ENCODE results near the gene RFX3.

Gene RFX3

GRCh38 chr9:3474821-3475220 is 51.0 kb downstream of the RFX3 start:
- no peak for DNase-seq

GRCh38 chr9:3473405-3473804 is 52.4 kb downstream of the RFX3 start:
- no peak for DNase-seq

DNA sequence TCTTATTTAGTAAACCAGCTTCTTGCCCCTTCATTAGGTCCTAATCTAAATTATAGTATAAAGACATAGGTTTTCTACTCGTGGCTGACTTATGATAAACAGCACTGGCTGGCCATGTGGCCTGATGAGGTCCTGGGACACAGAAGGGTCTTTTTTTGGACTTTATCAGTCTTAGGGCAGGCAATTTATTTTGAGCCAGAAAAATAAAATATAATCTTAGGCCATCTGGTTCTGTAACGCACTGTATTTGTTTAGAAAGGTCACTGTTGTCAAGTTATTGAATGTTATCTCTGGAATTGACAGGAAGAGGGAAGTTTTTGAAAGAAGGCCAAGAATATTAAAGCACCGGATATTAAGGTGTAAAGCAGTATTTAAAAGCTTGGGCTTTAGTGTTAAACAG is 53.9 kb downstream of the RFX3 start:
- no peak for DNase-seq

- peak; percentile 30 for DNase-seq
Observed at GRCh38 chr9:3468421-3469205, 57.2 kb downstream of the RFX3 start.

DNA sequence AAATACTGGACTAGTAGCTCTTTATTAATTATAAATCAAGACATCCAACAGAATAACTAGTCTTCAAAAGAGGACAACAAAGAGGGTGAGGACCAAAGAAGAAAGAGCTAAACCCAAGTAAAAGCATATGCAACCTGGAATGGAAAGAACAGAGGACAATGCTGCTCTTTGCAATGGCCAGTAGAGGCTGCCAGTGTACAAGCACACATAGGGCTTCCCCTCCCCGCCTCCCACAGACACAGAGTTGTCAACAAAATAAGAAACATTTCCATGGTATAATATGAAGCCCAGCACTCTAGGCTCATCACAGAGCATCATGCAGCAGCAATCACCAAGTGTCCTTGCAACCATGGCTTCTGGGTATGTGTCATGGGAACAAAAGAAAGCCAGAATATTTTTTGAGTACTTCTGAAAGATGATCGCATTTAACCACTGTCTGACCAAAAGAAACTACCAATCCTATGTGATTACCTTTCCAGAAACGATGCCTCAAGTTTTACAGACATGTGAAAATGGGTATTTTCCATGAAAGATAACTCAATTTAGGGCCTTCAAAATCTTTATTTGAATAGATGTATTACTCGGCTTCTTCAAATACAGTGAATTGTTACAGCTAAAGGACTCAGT is 58.1 kb downstream of the RFX3 start:
- peak; percentile 41 for DNase-seq

DNA sequence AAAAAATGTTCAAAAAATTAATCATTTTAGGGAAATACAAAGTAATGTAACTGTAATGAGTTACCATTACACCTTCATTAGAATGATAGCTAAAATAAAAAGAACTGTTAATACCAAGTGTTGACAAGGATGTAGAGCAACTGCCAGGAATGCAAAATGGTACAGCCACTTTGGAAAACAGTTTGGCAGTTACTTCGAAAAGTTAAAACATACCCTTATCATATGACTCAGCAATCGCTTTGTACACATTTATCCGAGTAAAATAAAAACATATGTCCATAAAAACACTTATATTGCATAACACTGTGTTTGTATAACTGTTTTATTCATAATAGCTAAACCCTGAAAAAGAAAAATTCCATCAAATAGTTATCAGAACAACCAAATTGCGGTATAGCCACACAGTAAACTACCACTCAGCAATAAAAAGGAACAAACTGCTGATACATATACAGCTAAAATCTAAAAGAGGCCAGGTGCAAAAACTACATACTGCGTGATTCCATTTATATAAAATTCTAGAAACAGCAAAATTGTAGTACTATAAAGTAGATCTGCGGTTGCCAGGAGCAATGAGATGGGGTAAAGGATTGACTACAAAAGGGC is 61.7 kb downstream of the RFX3 start:
- no peak for DNase-seq

GRCh38 chr9:3458806-3459475 is 66.9 kb downstream of the RFX3 start:
- no peak for DNase-seq

GRCh38 chr9:3457175-3457574 is 68.6 kb downstream of the RFX3 start:
- no peak for DNase-seq

GRCh38 chr9:3455717-3456116 is 70.1 kb downstream of the RFX3 start:
- DNase-seq, result no peak

GRCh38 chr9:3455094-3455493 is 70.7 kb downstream of the RFX3 start:
- DNase-seq, result no peak

DNA sequence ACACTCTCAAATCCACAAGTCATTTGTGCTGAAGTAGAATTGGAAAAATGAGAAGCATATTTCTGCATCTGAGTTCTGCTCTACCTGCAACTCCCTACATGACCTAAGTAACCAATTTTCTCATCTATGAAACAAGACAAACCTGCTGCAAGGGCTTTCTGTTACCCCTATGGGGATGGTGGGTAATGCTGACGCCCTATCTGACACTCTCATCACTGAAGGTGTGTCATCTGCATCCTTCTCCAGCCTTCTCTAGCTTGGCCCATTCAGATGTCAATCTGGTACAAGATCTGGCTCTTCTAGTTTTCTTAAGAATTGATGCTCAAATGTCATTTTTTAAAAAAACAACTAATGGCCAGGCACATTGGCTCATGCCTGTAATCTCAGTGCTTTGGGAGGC is 73.8 kb downstream of the RFX3 start:
- DNase-seq, result no peak

DNA sequence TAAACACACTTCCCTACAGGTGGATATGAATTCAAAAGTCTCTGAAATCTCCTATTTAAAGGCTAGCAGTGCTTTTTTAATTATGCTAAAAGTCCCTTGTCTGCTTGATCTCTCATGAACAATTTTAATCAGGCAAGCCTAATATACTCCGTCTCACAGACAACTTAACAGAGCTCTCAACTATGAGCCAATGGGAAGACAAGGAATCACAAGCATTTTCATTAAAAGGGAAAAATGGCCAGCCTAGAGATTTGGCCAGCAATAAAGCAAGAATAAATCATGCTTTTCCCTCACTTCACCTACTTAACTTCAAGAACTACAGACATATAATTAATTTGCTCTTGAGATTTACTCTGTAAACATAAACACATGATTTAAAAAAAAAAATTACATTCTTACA is 78.0 kb downstream of the RFX3 start:
- no peak for DNase-seq

DNA sequence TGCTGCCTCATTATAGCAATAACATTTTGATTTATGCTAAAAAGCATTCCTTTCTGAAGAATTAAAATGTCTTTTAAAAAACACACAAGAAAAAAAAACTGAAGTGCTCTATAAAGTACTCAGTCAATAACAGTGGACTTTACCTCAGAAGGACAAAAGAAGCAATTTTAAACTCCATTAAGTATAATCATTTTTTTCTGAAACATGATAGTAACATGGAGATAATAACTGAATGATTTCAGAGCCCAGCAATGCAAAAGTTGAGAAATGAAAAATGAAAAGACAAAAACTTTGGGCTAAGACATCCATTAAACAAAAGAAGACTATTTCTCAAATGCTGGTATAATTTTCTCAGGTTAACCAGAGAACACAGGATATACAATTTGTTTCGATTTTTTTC is 78.7 kb downstream of the RFX3 start:
- DNase-seq, result no peak

GRCh38 chr9:3446313-3446712 is 79.5 kb downstream of the RFX3 start:
- DNase-seq, result no peak

GRCh38 chr9:3444016-3444415 is 81.8 kb downstream of the RFX3 start:
- no peak for DNase-seq

DNA sequence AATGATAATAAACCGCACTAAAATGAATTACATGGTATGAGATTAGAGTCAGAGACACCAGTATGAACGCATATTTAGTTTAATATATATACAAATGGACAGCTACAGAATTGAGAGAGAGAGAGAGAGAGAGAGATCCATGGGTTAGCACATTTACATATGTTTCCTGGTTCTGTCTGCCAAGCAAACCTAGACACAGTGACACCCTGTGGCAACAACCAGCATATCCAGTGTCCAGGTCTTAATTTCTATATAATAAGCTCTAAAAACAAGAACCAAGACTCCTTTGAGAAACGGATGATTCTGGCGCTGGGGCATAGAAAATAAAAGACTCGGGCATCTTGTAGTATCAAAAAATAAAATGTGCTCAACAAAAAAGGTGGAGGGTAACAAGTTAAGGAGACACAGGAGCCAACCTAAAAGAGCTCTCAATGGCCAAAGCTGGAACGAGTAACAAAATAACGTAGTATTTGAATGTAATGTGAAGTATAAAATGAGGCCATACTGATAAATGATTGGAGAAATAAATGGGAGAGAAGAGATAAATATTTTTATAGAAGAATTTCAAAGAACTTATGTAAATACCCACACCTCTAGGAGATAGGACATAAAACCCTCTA is 84.5 kb downstream of the RFX3 start:
- DNase-seq, result no peak

DNA sequence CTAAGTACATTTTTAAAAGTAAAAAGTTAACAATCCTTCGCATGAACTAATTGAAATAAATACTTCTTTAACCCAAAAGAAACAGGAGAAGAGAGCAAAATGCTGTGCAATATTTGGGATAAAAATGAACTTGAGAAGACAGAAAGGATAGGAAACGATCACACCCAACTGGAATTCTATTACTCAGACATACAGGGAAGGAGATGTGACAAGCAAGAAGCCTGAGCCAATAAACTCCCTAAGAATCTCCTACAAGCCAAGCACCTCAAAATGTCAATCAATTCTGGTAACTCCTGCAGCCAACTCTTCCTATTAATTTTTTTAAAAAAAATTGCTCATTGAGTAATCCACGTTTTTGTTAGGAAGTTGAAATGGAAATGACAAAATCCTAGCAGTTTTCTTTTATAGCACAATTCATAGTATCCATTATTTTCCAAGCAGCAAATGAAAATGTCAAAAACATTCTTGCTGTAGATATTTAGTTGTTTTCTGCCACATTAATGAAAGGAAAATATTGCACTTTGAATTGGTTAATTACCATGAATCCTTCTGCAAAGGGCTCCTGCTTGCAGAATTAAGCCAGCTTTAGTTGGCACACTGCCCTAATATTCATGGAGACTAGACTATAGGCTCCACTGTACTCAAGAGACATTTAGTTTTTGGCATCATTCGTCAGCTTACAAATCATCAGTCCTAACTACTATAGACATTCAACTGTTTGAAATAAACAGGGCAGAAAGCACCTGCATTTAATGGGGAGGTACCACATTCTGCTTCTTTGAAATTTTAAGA is 89.0 kb downstream of the RFX3 start:
- DNase-seq, result no peak

GRCh38 chr9:3435732-3436131 is 90.1 kb downstream of the RFX3 start:
- DNase-seq, result no peak

DNA sequence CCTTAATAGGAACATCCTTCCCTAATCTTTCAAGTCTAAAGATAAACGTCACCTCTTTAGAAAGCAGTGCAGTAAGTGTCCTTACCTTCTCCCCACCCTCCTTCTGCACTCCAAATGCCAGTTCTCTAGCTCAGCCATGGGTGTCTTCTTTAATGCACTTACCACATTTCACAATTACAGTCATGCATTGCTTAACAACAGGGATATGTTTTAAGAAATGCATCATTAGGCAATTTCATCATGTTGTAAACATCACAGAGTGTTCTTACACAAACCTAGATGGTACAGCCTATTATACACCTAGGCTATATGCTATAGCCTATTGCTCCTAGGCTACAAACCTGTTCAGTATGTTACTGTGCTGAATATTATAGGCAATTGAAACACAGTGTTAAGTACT is 91.2 kb downstream of the RFX3 start:
- DNase-seq, result no peak

DNA sequence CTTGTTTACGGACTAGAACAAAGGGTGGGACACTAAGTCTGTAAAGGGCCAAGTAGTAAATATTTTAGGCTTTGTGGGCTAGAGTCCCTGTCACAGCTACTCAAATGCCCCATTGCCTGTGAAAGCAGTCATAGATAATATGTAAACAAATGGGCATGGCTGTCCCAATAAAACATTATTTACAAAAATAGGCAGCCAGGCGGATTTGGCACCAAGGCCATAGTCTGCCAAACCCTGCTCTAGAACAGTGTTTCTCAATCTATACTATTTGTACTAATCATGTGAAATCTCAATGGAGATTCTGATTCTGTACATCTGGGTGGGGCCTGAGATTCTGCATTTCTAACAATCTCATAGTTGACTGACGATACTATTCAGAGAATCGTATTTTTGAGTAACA is 92.0 kb downstream of the RFX3 start:
- no peak for DNase-seq

GRCh38 chr9:3433066-3433465 is 92.7 kb downstream of the RFX3 start:
- no peak for DNase-seq

DNA sequence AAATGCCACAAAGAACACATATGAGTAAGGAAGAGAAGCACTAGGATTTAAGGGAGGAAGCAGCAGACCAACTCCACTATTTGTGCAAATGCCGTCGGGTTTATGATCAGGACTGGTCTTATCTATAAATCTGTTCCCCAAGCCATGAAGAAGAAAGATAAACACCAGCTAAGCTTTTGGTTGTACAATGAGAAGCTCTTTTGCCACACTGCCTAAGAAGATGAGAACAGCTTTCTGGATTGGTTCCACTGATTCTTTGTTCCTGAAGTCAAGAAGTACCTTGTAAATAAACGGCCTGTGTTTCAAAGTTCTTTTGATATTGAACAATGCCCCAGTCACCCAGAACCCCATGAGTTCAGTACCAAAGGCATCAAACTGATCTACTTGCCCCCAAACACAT is 93.9 kb downstream of the RFX3 start:
- no peak for DNase-seq

GRCh38 chr9:3419893-3420292 is 105.9 kb downstream of the RFX3 start:
- DNase-seq, result no peak

All from NCI-H1417 treated with DMSO at 0.1 percent for 48 hours (cell line).